GM21423 (cell line): Measurements from ENCODE around the gene GFM2.
"Not testable (repeated sequence)": the region's sequence is repeated elsewhere in the genome, so short reads cannot be mapped to it uniquely, and the experiment has no call there.

Experiments
- ATAC-seq: cut with Tn5 transposase; IDR thresholded peaks from one replicate; pipeline ENCODE4 v1.9.1; 2021; ENCODE audit warnings: mild to moderate bottlenecking, moderate library complexity; ENCODE audit not compliant: unreplicated experiment

GFM2 gene

GRCh38 chr5:74717596-74717995, 49.3 kb downstream of the GFM2 start:
- no peak for ATAC-seq

- ATAC-seq, result no peak
Observed at GRCh38 chr5:74693191-74693590, 73.7 kb downstream of the GFM2 start.

DNA sequence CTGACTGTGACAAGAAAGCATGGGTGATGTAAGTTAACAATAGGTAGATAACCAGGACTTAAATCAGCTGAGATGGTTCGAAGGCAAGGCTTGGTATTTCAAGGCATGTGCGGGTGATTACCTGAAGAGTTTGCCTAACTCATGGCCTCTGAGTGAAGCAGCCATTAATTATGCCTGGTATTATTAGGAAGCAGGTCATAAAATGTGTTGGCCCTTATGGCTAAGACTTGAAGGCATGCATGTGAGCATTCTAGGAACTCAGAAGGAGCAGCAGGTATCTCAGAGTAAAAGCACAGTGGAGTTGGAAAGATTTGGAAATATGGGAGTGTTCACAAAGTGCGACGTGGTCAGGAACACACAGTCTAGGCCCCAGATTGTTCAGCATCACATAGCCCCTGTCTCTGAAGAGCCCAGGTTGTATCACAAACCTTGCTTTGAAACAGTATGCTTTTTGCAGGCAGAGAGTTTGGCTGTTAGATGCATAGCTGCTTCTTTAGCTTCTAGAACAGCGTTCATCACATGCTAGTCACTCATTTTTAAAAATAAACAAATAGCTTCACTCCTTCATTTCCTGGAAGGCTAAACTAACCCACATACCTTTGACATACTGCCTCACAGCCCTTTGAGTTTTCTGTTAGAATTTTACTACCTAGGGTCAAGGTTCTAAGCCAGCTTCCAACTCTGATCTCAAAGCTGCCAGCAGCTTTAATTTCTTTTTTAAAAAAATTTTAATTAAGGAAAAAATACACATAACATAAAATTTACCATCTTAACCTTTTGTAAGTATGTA, 79.8 kb downstream of the GFM2 start:
- ATAC-seq, result no peak

DNA sequence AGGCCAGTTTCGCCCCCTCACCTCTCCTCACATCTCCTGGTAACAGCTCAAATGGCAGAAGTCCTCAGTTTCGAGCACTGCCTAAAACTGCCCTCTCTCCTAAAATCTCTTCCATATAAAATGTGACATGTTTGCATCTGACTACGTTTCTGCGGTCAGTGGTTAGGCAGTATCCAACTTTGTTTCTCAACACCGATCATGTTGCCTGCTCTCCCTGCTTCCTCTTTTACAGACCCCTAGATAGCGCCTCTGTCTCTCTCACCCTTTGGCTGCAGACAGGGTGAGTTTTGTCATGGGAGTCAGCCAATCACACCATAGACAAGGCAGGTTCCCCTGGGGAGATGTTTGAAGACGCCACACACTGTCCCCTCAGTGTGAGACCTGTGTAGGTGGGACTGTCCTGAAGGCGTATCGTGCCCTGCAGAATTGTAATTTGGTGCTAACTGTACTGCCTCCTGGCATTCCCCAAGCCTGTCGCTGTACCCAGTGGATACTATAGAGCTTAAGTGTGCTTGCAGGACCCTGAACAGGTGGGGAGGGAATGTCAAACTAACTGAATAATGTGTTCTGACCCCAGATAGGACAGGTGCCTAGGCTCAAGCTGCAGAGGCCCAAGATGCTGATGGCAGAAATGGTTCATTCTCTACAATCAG, 80.8 kb downstream of the GFM2 start:
- ATAC-seq, result peak; percentile 60

GRCh38 chr5:74684900-74685851, 81.7 kb downstream of the GFM2 start, which contains the start of gene HEXB:
HEXB (plus strand) TSS chr5:74685233; CDS start chr5:74685261, 28 bp downstream.
- peak; percentile 79 for ATAC-seq

GRCh38 chr5:74679966-74680365, 87.0 kb downstream of the GFM2 start:
- no peak for ATAC-seq

GRCh38 chr5:74679300-74679699, 87.6 kb downstream of the GFM2 start:
- not testable (repeated sequence) for ATAC-seq

DNA sequence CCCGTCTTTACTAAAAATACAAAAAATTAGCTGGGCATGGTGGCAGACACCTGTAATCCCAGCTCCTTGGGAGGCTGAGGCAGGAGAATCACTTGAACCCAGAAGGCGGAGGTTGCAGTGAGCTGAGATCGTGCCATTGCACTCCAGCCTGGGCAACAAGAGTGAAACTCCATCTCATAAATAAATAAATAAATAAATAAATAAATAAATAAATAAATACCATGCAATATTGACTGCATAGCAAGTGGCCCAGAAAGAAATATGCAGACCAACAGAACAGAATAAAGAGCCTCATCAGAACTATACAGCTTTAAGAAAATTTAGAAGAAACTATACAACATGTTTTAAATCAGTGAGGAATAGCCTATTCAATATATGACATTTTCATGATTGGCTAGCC, 88.8 kb downstream of the GFM2 start:
- not testable (repeated sequence) for ATAC-seq

DNA sequence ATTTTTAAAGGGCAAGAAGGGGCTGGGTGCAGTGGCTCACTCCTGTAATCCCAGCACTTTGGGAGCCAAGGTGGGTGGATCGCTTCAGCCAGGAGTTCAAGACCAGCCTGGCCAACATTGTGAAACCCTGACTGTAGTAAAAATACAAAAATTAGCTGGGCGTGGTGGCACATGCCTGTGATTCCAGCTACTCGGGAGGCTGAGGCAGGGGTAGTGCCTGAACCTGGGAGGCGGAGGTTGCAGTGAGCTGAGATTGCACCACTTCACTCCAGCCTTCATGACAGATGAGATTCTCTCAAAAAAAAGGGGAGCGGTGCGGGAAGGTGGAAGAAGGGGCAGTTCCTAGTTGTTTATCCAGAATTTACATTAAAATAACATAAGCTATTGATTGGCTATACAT, 90.5 kb downstream of the GFM2 start:
- ATAC-seq, result not testable (repeated sequence)

DNA sequence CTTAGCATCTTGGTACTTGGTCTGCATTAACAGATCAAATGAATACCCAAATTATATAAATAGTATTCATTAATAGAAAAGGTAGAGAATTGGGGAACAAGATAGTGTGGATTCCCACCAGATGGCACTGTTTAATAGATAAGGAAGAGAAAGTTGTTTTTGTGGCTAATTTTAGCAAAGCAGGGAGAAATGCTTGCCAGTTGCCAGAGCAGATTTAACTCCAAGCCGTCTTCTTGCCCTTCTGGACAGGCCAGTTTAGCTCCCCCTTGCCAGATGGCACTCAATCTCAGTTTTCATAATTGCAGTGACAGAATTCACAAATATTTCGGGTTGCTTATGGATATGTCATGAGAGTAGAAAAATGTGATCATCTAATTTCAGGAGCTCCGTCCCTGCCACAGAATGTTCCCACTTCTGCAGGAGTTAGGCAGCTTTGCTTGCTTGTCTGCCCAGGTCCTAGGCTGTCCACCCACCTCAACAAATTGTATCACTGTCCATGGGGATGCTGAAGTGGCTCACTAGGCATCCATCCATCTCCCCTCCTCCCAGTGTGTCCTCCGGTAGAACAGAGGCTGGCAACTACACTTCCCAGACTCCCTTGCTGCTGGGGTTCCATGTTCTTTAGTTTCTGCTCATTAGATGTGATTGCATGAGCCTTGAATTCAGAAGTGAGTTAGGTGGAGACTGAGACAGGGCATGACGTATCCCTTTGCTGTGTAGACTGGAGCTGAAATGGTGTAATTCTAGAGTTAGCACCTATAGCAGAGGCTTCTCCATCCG, 93.7 kb downstream of the GFM2 start:
- ATAC-seq, result no peak

DNA sequence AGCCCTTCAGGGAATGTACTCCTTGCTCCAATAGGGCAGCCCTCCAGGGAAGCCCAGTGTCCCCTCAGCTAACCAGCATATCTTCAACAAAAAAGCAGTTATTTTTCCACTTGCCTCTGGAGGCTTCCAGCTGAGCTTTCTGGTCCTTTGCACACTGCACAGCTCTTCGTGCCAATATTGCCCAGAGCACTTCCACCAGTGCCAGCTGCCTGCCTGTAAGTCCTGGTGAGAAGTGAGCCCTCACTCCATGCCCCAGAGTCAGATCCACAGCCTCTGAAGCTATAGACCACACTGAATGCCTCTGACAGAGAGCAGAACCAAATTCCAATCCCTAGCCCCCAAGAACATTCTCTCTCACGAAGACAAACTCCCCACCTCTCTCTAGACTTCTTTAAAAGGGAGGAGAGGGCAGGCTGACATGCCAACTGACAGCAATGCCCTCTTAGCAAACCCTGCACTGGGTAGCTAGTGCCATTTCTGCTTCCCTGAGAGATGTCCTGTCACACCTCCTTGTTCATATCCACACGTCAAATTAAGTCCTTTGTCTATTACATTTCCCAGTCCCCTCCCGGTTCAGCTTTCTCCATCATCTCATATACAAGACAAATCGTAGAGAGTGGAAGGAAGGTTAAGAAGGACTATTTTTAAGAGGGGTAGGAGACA, 94.6 kb downstream of the GFM2 start:
- ATAC-seq, result no peak
